GM19238 (cell line): ENCODE results near the gene ASB13.
"Not testable (repeated sequence)": the region's sequence is repeated elsewhere in the genome, so short reads cannot be mapped to it uniquely, and the experiment has no call there.

Experiments used
- DNase-seq: peaks from one replicate; pipeline ENCODE4 v3.0.0; 2011; ENCODE audit warnings: low spot score; ENCODE audit not compliant: insufficient read length

The ASB13 gene

DNA sequence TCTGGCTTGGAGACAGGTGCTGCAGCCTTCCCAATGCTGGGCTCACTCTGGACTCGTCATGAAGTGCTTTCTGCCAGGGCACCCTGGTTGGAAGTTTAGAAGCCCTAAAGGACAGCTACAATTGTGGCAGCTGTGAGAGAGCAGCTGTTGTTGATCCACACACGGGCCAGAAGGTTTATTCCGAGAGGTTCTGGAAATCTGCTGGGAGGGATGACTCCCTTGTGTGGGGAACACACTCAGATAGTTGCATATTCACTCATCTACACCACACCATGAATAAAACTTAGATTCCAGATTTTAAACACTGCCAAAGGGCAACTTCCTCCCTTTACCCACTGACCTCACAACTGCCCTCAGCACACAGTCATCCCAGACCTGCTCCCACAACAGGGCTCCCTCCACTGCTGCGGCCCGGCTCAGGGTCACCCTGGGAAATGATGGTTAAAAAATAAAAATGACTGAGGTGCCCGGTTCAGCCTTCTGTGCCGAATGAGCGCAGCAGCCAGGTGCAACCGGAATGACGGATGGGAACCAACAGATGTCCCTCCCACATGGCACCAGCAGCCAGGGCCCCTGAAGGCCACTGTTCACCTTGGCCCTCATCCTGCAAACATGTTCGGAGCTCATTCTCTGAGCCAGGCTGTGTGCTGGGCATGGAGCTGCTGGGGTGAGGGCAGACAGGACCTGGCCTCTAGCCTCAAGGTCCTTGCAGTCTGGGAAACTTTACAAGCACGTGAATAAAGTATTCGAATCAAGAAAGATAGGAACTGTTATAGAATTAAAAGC lies 40.2 kb downstream of the ASB13 start:
- no peak for DNase-seq

DNA sequence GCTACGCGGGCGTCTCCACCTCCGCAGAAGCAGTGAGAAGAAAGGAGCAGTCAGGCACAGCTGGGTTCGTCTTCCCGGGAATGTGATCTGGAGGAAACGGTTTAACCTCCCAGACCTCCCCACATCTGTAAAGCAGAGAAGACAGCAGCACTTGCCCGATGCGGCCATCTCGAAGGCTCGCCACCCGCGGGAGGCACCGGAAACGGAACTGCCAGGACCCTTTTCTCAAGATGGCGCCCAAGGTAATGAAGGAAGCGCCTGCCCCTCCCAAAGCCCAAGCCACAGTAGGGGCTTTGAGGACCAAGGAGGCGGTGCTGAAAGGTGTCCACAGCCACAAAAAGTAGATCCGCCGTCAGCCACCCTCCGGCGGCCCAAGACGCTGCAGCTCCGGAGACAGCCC lies 41.7 kb downstream of the ASB13 start:
- no peak for DNase-seq

DNA sequence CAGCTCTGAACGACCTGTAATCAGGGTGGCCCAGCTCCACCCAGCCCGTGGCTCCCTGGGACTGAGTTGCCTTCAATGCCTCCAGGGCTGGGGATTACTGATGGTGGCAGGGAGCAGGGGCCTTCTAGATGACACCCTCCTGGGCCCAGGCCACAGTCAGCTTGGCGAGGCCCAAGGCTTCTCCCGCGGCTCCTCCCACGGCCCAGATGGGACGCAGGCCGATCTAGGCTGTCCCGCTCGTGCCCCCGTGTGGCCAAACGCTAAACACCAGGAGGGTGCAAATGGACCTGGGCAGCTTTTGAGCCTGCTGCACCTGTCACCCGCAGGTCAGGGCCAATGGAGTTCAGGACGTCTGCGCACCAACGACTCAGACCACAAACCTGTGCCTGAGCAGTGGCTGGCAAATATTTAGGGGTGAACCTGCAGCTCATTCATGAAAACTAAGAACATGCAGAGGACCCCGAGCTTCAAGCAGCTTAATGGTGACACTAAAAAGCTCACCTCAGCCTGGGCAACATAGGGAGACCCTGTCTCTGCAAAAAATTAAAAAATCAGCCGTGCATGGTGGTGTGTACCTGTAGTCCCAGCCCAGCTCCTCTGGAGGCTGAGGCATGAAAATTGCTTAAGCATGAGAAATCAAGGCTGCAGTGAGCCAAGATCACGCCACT lies 43.2 kb downstream of the ASB13 start:
- peak; percentile 84 for DNase-seq

DNA sequence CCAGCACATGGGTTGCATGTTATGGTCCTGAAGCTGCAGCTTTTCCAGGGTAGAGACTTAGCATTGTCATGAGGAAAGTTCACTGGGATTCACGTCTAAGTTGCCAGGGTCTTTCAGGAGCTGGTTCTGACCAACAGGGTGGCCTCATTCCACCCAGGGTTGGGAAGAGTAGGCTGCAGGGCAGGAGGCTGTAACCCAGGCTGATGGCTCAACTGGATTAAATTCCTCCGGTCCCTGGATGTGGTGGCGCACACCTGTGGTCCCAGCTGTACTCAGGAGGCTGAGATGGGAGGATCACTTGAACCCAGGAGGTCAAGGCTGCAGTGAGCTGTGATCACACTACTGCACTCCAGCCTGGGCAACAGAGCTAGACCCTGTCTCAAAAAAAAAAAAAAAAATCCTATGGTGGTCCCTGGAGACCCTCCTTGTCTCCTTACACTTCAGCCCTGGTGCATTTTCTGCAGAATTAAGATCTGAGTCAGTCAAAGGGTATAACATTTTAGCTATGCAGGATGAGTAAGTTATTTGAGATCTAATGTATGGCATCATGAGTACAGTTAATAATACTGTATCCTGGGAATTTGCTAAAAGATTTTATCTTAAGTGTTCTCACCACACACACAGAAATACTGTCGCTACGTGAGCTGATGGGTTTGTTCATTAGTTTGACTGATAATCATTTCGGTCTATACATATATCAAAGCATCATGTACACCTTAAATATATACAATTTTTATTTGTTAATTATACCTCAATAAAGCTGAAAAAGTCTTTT lies 44.0 kb downstream of the ASB13 start:
- no peak for DNase-seq

DNA sequence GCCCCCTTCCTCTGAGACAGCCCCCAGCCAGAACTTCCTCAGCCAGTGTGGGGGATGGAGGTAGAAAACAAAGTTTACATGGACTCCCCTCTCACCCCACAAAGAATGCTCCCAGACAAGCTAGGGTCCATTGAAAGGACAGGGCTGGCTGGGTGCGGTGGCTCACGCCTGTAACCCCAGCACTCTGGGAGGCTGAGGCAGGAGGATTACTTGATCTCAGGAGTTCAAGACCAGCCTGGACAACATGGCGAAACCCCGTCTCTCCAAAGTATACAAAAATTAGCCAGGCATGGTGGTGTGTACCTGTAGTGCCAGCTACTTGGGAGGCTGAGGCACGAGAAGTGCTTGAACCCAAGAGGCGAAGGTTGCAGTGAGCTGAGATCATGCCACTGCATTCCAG lies 45.0 kb downstream of the ASB13 start:
- not testable (repeated sequence) for DNase-seq

DNA sequence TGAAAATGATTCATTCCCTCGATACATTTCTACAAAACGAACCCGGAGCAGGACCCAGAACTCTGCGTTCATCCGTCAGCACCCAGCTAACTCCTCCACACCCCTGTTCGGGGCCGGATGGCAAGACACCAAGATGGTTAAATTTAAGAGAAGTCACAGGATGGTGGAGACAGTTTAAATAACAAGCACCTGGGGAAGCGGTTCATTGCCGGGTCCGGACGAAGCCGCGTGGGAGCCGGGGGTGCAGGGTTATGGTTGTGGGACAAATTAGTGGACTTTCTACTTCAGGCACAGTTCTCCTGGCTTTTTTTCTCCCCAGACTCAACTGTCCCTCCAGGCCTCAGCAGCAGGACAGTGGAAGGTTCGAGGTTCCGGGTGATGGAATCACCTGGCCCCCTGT lies 45.4 kb downstream of the ASB13 start:
- DNase-seq, result no peak

DNA sequence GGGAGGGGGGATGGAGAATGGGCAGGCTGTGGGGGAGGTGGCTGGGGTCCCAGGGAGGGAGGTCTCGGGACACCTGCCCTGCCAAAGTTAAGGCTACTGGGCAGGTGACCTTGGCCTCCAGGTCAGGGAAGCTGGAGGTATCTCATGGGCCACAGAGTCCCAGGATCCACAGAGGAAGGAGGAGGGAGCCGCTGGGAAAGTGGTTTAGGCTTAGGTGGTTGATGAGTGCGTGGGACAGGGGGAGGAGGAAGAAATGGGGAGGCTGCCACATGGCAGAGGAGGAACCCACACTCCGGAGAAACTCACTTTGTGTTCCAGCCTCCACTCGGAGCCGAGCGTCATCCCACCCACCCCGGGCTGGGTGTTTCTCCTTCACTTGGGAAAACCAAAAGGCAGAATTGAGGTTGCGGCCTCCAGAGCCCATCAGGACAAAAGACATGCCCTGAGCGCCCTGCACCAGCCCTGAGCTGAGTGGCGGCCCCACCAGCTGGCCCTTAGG lies 46.1 kb downstream of the ASB13 start:
- no peak for DNase-seq

DNA sequence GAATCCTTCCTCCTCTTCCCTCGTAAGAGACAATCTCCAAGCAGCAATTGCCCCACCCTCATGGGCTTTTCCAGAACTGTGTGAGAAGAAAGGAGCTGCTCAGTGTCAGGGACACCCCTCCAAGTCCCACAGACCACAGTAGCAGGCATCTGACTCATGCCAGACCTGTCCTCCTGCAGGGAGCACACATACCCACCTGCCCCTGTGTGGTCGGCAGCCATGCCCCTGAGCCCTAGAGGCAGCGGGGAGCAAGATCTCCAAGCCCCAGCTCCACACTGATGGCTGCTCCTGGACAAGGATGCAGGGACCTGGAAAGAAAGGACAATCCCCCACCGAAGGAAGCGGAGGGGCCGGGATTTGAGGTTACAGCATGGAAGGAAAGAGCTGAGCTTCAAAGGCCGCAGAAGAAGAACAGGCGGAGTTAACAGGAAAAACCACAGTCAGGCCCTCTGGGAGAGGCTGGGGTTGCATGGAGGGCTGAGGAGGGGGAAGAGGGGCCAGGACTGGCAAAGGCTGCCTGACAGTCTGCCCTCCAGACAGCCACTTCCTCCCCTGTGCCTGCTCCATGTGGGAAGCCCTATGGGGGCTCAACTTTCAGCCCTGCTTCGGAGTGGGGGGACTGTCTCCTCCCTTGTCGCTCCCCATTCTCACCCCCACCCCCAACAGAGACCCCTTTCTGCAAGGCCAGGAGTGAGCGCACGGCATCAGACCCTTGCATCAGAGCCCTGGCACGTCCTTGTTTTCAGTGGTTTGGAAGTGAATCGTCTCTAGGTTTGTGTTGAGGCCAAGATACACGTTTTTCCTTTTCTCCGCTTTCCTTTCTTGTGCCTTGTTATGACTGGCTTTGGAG lies 46.8 kb downstream of the ASB13 start:
- DNase-seq, result no peak

DNA sequence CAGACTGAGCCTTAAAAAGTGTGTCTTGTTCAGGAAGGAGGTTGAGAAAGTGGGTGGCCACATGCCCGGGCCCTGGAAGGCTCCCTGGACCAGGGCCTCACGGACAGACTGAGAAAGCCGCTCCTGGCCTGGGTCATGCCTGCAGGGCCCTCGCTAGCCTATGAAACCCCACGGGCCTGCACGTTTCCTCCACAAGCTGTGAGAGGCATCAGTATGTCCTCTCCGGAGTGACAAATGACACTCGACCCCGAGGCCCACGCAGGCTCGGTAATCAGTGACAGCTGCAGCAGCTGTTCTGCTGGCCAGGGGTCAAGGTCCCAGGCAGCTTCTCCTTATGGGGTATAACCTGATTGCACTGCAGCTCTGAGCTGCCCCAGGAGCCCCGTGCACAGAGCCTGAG lies 47.6 kb downstream of the ASB13 start:
- no peak for DNase-seq

DNA sequence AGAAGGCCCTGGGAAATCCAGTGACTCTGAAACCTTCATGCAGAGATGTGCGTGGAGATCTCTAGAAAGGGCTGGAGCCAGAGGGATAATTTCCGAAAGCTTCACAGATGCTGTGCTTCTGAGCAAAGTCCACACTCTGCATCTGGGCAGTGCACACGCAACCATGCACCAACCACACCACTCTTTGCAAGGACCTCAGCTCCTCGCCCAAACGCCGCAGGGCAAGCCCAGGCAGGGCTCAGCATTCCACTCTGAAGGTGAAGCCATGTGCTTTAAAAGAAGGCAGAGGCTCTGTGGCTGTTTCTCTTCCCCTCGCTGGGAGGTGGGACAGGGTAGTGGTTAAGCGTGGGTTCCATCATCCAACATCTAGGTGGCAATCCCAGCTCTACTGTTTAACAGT lies 48.4 kb downstream of the ASB13 start:
- no peak for DNase-seq

DNA sequence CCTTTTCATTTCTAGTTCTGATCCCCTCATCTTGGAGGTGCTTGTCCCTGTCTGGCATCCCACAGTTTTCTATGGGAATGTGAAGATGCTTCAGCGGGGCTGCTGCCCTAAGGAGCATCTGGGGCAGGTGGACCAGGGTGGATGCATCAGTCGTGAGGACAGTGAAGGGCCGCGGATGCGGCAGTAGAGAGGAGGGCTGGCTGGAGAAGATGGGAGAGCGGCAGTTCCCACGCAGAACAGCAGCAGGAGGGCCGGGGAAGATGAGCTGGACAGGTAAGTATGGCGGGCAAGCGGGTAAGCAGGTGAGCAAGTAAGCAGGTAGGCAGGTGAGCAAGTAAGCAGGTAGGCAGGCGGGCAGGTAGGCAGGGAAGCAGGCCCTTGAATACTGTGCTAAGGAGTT lies 48.9 kb downstream of the ASB13 start:
- DNase-seq, result no peak

DNA sequence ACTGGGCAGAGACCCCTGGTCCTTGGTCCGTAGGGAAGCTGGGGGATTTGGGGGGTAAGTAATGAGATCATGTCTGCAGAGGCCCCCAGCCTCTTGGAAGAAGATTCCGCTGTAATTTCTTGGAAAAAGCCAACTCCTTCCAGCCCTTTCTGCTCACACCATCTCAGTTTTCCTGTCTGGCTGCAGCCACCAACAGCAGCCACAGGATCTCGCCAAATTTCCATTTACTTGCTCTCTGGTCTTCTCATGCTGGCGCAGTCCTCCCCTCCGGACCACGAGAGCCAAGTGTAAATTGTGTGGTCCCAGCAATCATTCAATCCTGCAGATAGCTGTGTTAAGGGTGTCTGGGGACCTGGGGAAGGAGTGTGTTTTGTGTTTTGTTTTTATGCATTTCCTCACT lies 49.6 kb downstream of the ASB13 start:
- DNase-seq, result no peak

DNA sequence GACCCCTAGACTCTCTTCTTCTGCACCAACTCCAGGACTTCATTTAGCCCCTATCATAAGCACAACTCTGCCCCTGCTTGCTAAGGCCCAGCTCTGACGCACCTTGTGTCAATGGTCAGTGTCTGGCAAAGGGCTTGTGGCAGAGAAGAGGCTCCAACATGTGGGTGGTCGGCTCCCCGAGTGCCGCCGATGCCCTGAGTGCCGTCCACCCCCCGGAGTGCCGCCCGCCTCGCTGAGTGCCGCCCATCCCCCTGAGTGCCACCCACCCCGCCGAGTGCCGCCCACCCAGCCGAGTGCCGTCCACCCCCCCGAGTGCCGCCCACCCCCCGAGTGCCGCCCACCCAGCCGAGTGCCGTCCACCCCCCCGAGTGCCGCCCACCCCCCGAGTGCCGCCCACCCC lies 50.3 kb downstream of the ASB13 start:
- no peak for DNase-seq

DNA sequence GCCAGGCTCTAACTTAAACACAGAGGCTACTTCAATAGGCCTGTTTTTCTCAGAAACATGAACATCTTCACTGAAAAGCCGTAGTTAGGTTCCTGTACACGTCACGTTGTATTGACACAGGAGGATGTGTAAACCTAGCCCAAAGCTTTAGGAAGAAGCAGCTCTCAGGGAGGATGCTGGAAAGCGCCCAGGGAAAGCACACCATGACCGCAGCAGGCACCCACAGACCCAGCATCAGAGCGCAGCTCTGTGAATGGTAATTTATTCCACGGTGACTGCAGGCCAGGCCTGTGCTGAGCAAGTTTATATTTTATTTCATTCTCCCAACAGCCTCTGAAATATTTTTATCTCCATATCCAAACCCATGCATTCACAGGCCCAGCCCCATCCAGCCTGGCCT lies 51.1 kb downstream of the ASB13 start:
- DNase-seq, result no peak

DNA sequence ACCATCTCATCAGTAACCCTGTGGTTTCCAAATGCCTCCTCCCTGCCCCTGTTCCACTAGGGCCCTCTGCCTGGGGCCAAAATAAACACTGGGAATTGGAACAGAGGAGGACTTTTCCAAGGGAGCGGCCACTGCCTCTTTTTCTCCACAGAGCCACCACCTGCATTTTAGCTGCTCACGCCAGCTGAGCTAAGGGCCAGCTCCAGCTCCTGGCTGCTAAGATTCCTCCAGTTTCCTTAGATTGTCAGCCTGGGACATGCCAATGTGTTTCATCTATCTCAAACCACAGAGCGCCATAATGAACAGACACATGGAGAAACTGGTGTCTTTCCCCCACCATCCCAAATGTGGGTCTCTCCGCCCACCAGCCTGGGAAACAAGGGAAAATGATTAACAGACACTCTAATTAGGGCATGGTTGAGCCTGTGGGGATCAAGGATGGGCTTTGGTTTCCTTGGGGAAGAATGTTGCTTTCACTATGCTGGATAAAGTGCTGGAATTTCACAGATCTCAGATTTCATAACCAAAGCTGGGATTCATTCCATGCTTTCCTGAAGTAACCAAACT lies 52.2 kb downstream of the ASB13 start:
- DNase-seq, result no peak

DNA sequence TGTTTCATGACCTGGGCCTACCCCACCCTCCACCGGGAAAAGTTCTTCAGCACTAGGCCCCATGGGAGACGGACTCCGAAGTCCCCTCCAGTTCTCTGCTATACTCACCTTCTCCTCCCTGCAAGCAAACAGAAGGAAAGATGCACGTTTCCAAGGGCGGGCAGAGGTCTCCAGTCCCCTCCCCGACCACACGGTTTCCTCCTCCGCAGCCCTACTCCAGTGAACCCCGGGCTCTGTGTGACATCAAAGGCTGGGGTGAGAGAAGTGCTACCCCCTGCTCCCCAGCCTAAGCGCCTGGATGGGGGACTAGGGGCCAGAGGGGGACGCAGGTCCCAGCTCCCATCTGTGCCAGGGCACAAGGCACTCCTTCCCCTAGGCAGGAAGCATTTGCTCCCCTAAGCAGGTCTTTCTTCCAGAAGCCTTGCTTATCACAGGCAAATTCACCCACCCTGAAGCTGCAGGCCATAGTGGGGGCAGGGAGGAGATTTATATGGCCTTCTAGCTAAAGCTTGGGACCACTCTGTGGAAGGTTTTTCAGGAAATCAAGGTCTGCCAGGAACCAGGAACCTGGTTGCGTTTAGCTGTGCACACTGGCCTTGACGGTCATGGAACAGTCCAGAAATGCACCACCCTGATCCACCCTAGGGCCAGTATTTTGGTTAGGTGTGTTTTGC lies 52.8 kb downstream of the ASB13 start:
- no peak for DNase-seq

DNA sequence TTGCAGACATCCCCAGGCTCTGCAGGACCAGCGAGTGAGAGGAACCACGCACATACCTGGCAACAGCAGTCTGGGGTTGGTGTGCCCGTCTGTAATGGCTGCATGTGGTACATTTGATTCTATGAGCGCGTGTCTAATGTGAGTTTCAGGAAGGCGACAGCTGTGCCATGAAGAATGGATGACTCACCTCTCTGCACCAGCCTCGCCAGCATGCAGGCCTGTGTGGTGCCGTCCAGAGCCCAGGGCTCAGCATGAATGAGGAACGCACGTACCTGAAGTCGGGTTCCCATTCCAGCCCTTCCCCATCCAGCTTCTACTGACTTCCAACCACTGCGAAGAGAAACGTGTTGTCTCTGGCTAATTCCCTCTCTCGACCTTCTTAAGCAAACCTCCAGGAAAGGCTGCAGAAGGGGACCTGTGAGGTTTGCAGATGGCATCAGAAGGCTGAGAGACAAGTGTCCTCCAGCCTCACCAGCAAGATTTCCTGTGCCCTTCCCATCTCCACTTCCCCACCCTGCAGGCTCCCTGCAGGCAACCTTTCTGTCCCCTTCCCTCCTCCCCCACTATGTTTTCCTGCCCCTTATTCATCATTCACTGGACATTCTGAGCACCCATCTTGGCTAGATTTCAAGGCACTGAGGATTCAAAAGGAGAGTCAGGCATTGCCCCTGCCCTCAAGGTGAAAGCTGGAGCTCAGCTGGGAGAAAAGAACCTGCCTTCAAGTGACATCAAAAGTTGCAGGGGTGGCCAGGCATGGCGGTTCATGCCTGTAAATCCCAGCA lies 54.3 kb downstream of the ASB13 start:
- no peak for DNase-seq

DNA sequence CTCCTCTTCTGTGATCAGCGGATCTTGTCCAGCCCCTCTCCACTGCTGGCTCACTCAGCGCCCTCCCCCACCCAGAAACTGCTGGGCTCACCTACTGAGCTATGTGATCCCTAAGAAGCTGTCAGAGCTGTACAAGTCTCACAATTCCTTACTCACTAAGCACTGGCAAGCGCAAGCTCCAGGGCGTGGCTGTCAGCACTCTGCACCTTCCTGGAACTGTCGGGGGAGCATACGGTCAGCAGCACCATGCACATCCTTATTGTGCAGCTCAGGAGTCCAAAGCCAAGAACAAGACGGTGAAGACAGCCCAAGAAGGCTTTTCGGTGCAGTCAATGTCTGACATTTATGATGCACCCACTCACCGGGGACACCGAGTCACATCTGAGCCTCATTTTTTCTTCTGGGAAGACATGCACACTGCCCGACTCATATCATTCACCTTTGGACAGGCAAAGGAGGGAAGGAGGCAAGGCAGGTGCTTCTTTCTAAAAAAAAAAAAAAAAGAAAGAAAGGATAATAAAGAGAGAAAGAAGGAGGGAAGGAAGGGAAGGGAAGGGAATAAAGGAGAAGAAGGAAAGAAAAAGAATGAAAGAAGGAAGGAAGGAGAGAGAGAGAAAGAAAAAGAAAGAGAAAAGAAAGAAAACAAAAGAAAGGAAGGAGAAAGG lies 56.3 kb downstream of the ASB13 start:
- DNase-seq, result no peak

DNA sequence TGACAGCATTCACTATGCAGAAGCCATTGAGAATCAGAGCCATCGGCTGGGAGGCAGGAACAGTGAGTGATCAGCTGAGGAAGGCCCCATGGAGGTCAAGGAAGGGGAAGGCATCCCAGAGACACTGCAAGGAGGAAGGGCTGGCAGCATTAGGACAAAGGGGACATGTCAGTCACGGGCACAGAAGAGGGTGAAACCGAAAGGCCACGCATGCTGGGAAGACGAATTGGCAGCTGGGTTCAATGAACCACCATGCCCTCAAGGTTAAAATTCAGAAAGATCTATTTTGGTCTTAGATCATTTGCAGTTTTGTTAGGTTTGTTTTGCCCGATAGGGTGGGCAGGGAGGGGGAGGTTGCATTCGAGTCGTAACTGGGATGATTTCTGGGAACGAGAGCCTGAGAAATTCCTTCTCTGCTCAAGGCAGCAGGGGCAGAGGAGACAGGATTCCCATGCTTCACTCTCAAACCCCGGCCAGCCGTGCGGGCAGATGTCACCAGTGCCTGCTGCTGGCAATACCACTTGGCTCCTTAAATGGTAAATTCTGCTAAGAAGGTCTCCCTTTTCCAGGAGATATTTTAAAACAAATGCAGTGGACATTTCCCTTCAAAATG lies 57.7 kb downstream of the ASB13 start:
- no peak for DNase-seq
